ENCODE results near the gene SLC47A2.

DNA sequence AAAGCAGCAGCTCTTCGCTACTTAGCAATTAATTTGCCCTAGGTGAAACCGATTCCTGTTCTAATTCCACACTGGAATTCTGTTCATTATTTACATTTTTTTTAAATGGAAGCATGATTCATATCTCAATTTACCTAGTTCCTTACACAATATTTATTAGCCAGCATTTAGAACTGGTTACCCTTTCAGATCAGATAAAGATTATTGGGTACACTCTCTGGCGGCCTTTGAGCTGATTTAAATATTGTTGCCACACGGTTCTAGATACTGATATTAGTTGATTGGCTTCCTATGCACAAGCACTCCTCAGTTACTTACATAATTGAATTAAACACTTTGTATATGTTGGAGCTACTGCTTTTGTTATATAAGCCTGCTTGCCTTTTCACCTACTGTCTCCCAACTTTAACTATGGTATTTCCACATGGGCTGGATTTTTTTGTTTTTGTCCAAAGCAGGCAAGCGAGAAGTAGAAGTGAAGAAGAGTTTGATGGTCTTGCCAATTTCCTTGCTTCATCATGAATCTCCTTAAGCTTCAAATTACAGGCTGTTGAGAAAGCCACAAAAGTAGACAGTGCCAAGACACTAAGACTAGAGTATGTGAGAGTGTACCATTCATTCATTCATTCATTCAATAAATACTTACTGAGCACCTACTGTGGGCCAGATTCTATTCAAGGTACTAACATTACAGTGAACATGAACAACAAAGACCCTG is 71.7 kb downstream of the SLC47A2 start:
- no peak for TF ChIP-seq EZH2 (IDR thresholded peaks at IDR 0.05; ENCODE audit: borderline replicate concordance, insufficient read depth, low read length, poor library complexity, severe bottlenecking)
- TF ChIP-seq, protein P1, sequence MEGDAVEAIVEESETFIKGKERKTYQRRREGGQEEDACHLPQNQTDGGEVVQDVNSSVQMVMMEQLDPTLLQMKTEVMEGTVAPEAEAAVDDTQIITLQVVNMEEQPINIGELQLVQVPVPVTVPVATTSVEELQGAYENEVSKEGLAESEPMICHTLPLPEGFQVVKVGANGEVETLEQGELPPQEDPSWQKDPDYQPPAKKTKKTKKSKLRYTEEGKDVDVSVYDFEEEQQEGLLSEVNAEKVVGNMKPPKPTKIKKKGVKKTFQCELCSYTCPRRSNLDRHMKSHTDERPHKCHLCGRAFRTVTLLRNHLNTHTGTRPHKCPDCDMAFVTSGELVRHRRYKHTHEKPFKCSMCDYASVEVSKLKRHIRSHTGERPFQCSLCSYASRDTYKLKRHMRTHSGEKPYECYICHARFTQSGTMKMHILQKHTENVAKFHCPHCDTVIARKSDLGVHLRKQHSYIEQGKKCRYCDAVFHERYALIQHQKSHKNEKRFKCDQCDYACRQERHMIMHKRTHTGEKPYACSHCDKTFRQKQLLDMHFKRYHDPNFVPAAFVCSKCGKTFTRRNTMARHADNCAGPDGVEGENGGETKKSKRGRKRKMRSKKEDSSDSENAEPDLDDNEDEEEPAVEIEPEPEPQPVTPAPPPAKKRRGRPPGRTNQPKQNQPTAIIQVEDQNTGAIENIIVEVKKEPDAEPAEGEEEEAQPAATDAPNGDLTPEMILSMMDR (IDR thresholded peaks at IDR 0.05; ENCODE audit: poor library complexity, severe bottlenecking) = no peak
